Stimulated activated CD4-positive, alpha-beta T cell treated with anti-CD3 and anti-CD28 coated beads, TNF-alpha, amount 100 ng/mL, for 48 hours (primary cell): ENCODE measurements around the gene MAML3.
A peak's percentile ranks its signal among the peaks of the same experiment; 100 is the strongest.

Source experiments
- DNase-seq, 3 donors: peaks; one replicate each; pipeline ENCODE4 v3.0.0-alpha.2; 2020; ENCODE audit warnings: low read depth in 3 of 3

MAML3 gene

GRCh38 chr4:140076307-140076706, 77.7 kb downstream of the MAML3 start:
- no peak for DNase-seq

- DNase-seq, result peak; percentile 35 to 65 (median 56)
These were observed 82.2 kb downstream of the MAML3 start for GRCh38 chr4:140071806-140072205.

GRCh38 chr4:140070973-140071372, 83.0 kb downstream of the MAML3 start:
- DNase-seq, result no peak

- DNase-seq, result no peak
These were observed 83.6 kb downstream of the MAML3 start for GRCh38 chr4:140070366-140070765.

GRCh38 chr4:140069066-140069465, 84.9 kb downstream of the MAML3 start:
- no peak for DNase-seq

GRCh38 chr4:140068271-140068670, 85.7 kb downstream of the MAML3 start:
- DNase-seq, result no peak

GRCh38 chr4:140066031-140066930, 87.7 kb downstream of the MAML3 start:
- DNase-seq, result no peak

- no peak for DNase-seq
These were observed 88.6 kb downstream of the MAML3 start for GRCh38 chr4:140065393-140065792.

GRCh38 chr4:140061659-140062289, 92.2 kb downstream of the MAML3 start:
- DNase-seq, result no peak

- DNase-seq, result no peak
These were observed 92.8 kb downstream of the MAML3 start for GRCh38 chr4:140061194-140061593.

GRCh38 chr4:140059159-140059558, 94.8 kb downstream of the MAML3 start:
- DNase-seq, result no peak

- no peak for DNase-seq
These were observed 96.3 kb downstream of the MAML3 start for GRCh38 chr4:140057701-140058100.

- DNase-seq, result no peak
These were observed 98.0 kb downstream of the MAML3 start for GRCh38 chr4:140056015-140056414.

- no peak for DNase-seq
These were observed 99.1 kb downstream of the MAML3 start for GRCh38 chr4:140054861-140055260.

- no peak for DNase-seq
These were observed 100.8 kb downstream of the MAML3 start for GRCh38 chr4:140053185-140053584.

GRCh38 chr4:140052050-140052449, 101.9 kb downstream of the MAML3 start:
- no peak for DNase-seq

- DNase-seq, result no peak
These were observed 103.9 kb downstream of the MAML3 start for GRCh38 chr4:140049849-140050637.

GRCh38 chr4:140049024-140049848, 104.7 kb downstream of the MAML3 start:
- peak in 1 of 3 donors; percentile 24 for DNase-seq

GRCh38 chr4:140048419-140048995, 105.5 kb downstream of the MAML3 start:
- DNase-seq, result no peak

GRCh38 chr4:140047786-140048185, 106.2 kb downstream of the MAML3 start:
- no peak for DNase-seq

- no peak for DNase-seq
These were observed 106.9 kb downstream of the MAML3 start for GRCh38 chr4:140047017-140047640.
